HepG2 (cell line): ENCODE results near the gene IDH3G. TPM values are rescaled to one million over a fixed set of nuclear protein-coding genes. Genes with fewer than 3 reads are reported as not detected.

Experiments used
- ATF7 ChIP-seq, 2 experiments: fragments of 450-650 bp in 1 of 2; sonication (generic) in 1 of 2; formaldehyde crosslinking in 1 of 2; IDR thresholded peaks; 2 replicates each; pipeline versions ENCODE4 v1.4.0 to v1.6.1; 2016 to 2020; ENCODE audit warnings: antibody characterized with exemption in 1 of 2, mild to moderate bottlenecking in 1 of 2, missing genetic modification reagents in 1 of 2
- BORCS8-MEF2B ChIP-seq: sonication (generic); formaldehyde crosslinking; IDR thresholded peaks from 2 replicates; pipeline ENCODE4 v1.8.0; 2022; ENCODE audit warnings: mild to moderate bottlenecking, missing genetic modification reagents
- CEBPB ChIP-seq: IDR thresholded peaks from 2 replicates; pipeline ENCODE4 v1.6.1; 2011; ENCODE audit warnings: low read depth, low read length, improper control_type of control experiment, borderline replicate concordance
- FOXK1 ChIP-seq: sonication (generic); formaldehyde crosslinking; IDR thresholded peaks from 2 replicates; pipeline ENCODE4 v1.4.0; 2020; ENCODE audit warnings: low read depth, missing genetic modification reagents, borderline replicate concordance
- IRX3 ChIP-seq: sonication (generic); formaldehyde crosslinking; IDR thresholded peaks from 2 replicates; pipeline ENCODE4 v1.8.1; 2023; ENCODE audit warnings: mild to moderate bottlenecking, low read depth, missing genetic modification reagents, borderline replicate concordance
- KDM5A ChIP-seq: fragments of 200-600 bp; sonication (generic); IDR thresholded peaks from 2 replicates; pipeline ENCODE4 v1.7.0; 2018; ENCODE audit warnings: antibody characterized with exemption, mild to moderate bottlenecking, low read length, borderline replicate concordance
- MXD3 ChIP-seq: IDR thresholded peaks from 2 replicates; pipeline ENCODE4 v1.6.1; 2016; ENCODE audit warnings: mild to moderate bottlenecking, missing biosample characterization, missing genetic modification reagents
- NFYB ChIP-seq: sonication (generic); formaldehyde crosslinking; IDR thresholded peaks from 2 replicates; pipeline ENCODE4 v1.4.0; 2020; ENCODE audit warnings: missing genetic modification reagents
- NONO ChIP-seq, 2 experiments: fragments of 450-650 bp in 1 of 2; sonication (generic) in 1 of 2; formaldehyde crosslinking in 1 of 2; IDR thresholded peaks in 1 of 2; conservative IDR thresholded peaks in 1 of 2; 2 replicates each; pipeline versions ENCODE4 v1.6.1 to v1.8.0; 2017 to 2022; ENCODE audit warnings: mild to moderate bottlenecking in 1 of 2, missing genetic modification reagents in 1 of 2, moderate library complexity in 1 of 2
- NR2C2 ChIP-seq: sonication (generic); formaldehyde crosslinking; IDR thresholded peaks from 2 replicates; pipeline ENCODE4 v1.4.0; 2020; ENCODE audit warnings: missing genetic modification reagents, mild to moderate bottlenecking, moderate library complexity, borderline replicate concordance
- PATZ1 ChIP-seq: sonication (generic); formaldehyde crosslinking; IDR thresholded peaks from 2 replicates; pipeline ENCODE4 v1.4.0; 2020; ENCODE audit warnings: missing genetic modification reagents
- PHF21A ChIP-seq: sonication (generic); formaldehyde crosslinking; IDR thresholded peaks from 2 replicates; pipeline ENCODE4 v1.5.0; 2020; ENCODE audit warnings: mild to moderate bottlenecking, missing genetic modification reagents
- PHF8 ChIP-seq: sonication (generic); formaldehyde crosslinking; IDR thresholded peaks from 2 replicates; pipeline ENCODE4 v1.5.0; 2020; ENCODE audit warnings: missing genetic modification reagents
- TAF15 ChIP-seq: fragments of 200-400 bp; formaldehyde crosslinking; IDR thresholded peaks from one replicate; pipeline ENCODE4 v1.6.1; 2018; ENCODE audit warnings: mild to moderate bottlenecking, low read depth, low read length; ENCODE audit not compliant: poor library complexity, severe bottlenecking
- ZFP91 ChIP-seq: sonication (generic); formaldehyde crosslinking; IDR thresholded peaks from 2 replicates; pipeline ENCODE4 v1.9.0; 2022; ENCODE audit warnings: missing genetic modification reagents, mild to moderate bottlenecking, borderline replicate concordance
- ZNF282 ChIP-seq: fragments of 450-650 bp; IDR thresholded peaks from 2 replicates; pipeline ENCODE4 v1.6.1; 2018; ENCODE audit not compliant: partially characterized antibody
- ZNF468 ChIP-seq: sonication (generic); formaldehyde crosslinking; IDR thresholded peaks from 2 replicates; pipeline ENCODE4 v1.8.0; 2022; ENCODE audit warnings: mild to moderate bottlenecking, moderate library complexity, missing genetic modification reagents
- ZNF674 ChIP-seq: sonication (generic); formaldehyde crosslinking; IDR thresholded peaks from 2 replicates; pipeline ENCODE4 v1.5.0; 2020; ENCODE audit warnings: low read depth, mild to moderate bottlenecking, missing genetic modification reagents
- ZSCAN31 ChIP-seq: sonication (generic); formaldehyde crosslinking; IDR thresholded peaks from 2 replicates; pipeline ENCODE4 v1.5.0; 2020; ENCODE audit warnings: low read depth, mild to moderate bottlenecking, missing genetic modification reagents
- polyA plus RNA-seq, 8 experiments: library from polyadenylated mRNA; depleted of rRNA in 3 of 8; stranded (reverse) in 7 of 8; unstranded in 1 of 8; fragments of >200 nt; fragmentation: Illumina TruSeq in 4 of 8; extraction: Trizol in 4 of 8; gene quantifications; 2 replicates each; pipeline versions ENCODE4 v1.2.1 to v1.2.3, GENCODE V29; 2011 to 2016; ENCODE audit warnings: low read depth in 4 of 8, missing spikeins in 1 of 8, mixed read lengths in 1 of 8; ENCODE audit not compliant: insufficient read depth in 1 of 8
- total RNA-seq, 5 experiments: library from RNA; depleted of rRNA; stranded (reverse); fragments of >200 nt; fragmentation: Illumina TruSeq; extraction: Trizol; gene quantifications; 2 replicates each; pipeline ENCODE4 v1.2.3, GENCODE V29; 2016; ENCODE audit warnings: low read depth in 1 of 5
- TF ChIP-seq, protein P1 (sequence below): IDR thresholded peaks from 2 replicates; pipeline ENCODE4 v1.6.1; 2016; ENCODE audit warnings: control low read depth
- TF ChIP-seq, protein P2 (sequence below): sonication (generic); formaldehyde crosslinking; IDR thresholded peaks from 2 replicates; pipeline ENCODE4 v1.9.0; 2021; ENCODE audit warnings: missing genetic modification reagents, borderline replicate concordance

Gene IDH3G
- total and polyA plus RNA-seq, 2 of the 13 experiments (the other 11 are each of a cell fraction or from before 2014, with no cell fraction given) = 18.7 to 35.5 TPM

DNA sequence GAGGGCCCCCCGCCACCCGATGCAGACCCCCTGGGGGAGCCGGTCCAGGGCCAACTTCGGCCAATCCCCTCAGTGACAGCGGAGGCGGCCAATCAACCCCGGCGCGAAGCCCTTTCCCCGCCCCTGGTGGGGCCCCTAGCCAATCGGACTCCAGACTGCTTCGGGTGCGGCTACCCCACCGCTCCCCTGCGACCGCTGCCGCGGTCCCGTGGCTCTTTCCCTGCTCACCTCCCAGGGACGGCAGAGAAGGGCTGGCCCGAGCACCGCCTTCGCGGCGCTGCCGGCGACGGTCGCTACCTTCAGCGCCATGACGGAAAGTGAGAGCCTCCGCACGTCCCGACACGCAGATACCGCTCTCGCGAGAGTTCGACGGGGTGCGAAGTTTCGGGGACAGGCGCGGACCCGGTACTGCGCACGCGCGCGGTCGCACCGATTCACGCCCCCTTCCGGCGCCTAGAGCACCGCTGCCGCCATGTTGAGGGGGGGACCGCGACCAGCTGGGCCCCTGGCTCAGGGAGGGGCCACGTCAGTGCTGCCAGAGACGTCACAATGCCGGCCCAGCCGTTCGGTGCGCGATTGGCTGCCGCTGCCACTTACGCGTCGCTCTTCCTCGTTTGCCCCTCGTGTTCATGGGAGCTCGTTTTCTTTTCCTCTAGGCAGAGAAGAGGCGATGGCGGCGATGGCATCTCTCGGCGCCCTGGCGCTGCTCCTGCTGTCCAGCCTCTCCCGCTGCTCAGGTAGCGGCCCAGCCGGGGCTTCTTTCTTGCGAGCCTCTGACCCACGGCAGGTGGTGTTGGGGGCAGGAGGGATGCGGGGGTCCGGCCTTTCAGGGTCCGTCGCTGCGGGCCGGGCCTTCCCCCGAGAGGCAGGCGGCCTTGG, at the start of gene IDH3G, which contains the start of gene SSR4 (continued):
- TF ChIP-seq, protein P1, sequence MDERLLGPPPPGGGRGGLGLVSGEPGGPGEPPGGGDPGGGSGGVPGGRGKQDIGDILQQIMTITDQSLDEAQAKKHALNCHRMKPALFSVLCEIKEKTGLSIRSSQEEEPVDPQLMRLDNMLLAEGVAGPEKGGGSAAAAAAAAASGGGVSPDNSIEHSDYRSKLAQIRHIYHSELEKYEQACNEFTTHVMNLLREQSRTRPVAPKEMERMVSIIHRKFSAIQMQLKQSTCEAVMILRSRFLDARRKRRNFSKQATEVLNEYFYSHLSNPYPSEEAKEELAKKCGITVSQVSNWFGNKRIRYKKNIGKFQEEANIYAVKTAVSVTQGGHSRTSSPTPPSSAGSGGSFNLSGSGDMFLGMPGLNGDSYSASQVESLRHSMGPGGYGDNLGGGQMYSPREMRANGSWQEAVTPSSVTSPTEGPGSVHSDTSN (CRISPR knock-in tag) = peak; percentile 82
- peak; percentile 66; the same call in 1 of the 2 replicates for TF ChIP-seq KDM5A
- TF ChIP-seq ZFP91 = peak; percentile 58
- TF ChIP-seq MXD3 = peak; percentile 33; the same call in 1 of the 2 replicates
- TF ChIP-seq TAF15 = no peak
- TF ChIP-seq ZSCAN31 (CRISPR knock-in tag) = peak; percentile 70
- no peak for TF ChIP-seq CEBPB
- TF ChIP-seq ZNF282 = no peak
- peak; percentile 99 for TF ChIP-seq PATZ1 (CRISPR knock-in tag)
- TF ChIP-seq FOXK1 (CRISPR knock-in tag) = 0 out of 2 replicates have a peak, but pooled peaks have one; percentile 35
- no peak for TF ChIP-seq NR2C2 (CRISPR knock-in tag)
- no peak for TF ChIP-seq ATF7 (IDR thresholded peaks at IDR 0.05)
- TF ChIP-seq ATF7 (CRISPR knock-in tag; IDR thresholded peaks at IDR 0.05) = no peak
- TF ChIP-seq ZNF674 = no peak
- peak; percentile 82; the same call in 1 of the 2 replicates for TF ChIP-seq IRX3 (CRISPR knock-in tag)
- no peak for TF ChIP-seq ZNF468 (CRISPR knock-in tag)
- TF ChIP-seq PHF21A (CRISPR knock-in tag) = no peak
- no peak for TF ChIP-seq NONO (IDR thresholded peaks at IDR 0.05)
- peak; percentile 73 for TF ChIP-seq NONO (CRISPR knock-in tag; conservative IDR thresholded peaks at IDR 0.05)
- TF ChIP-seq NFYB = peak; percentile 79
- peak; percentile 62 for TF ChIP-seq PHF8
- TF ChIP-seq BORCS8-MEF2B (CRISPR knock-in tag) = peak; percentile 55; the same call in 1 of the 2 replicates
- TF ChIP-seq, protein P2, sequence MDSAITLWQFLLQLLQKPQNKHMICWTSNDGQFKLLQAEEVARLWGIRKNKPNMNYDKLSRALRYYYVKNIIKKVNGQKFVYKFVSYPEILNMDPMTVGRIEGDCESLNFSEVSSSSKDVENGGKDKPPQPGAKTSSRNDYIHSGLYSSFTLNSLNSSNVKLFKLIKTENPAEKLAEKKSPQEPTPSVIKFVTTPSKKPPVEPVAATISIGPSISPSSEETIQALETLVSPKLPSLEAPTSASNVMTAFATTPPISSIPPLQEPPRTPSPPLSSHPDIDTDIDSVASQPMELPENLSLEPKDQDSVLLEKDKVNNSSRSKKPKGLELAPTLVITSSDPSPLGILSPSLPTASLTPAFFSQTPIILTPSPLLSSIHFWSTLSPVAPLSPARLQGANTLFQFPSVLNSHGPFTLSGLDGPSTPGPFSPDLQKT (CRISPR knock-in tag) = no peak
